ENCODE results near the gene HASPIN. TPM values are rescaled to one million over a fixed set of nuclear protein-coding genes. Genes with fewer than 3 reads are reported as not detected.

Gene HASPIN
- total RNA-seq, 1 donor from 2014 or later, result 2.3 TPM

GRCh38 chr17:3685174-3685573 is 38.5 kb upstream of the HASPIN start:
- H3K27ac Mint-ChIP-seq (ENCODE audit: unreplicated experiment), result no peak overlapping the region
- TF ChIP-seq CTCF (IDR thresholded peaks at IDR 0.05; ENCODE audit: partially characterized antibody, unreplicated experiment), result no peak
- peaks cover 4% of the 10 kb centered on the region for H3K9me3 Mint-ChIP-seq (ENCODE audit: unreplicated experiment)
- no peak for DNase-seq
- peaks cover 5% of the 10 kb centered on the region for H3K27me3 Mint-ChIP-seq (ENCODE audit: unreplicated experiment)
- H3K36me3 Mint-ChIP-seq (ENCODE audit: unreplicated experiment), result peaks cover 4% of the 10 kb centered on the region
- no peak overlapping the region for H3K4me3 Mint-ChIP-seq (ENCODE audit: unreplicated experiment)
- peaks cover 10% of the 10 kb centered on the region for H3K4me1 Mint-ChIP-seq (ENCODE audit: low read depth, unreplicated experiment)

- H3K36me3 Mint-ChIP-seq (ENCODE audit: unreplicated experiment), result peaks cover 4% of the 10 kb centered on the region
- H3K27ac Mint-ChIP-seq (ENCODE audit: unreplicated experiment), result peak overlapping the region; percentile 22
- peaks cover 6% of the 10 kb centered on the region for H3K27me3 Mint-ChIP-seq (ENCODE audit: unreplicated experiment)
- H3K4me3 Mint-ChIP-seq (ENCODE audit: unreplicated experiment), result peak overlapping the region; percentile 14
- TF ChIP-seq CTCF (IDR thresholded peaks at IDR 0.05; ENCODE audit: partially characterized antibody, unreplicated experiment), result no peak
- H3K9me3 Mint-ChIP-seq (ENCODE audit: unreplicated experiment), result peaks cover 4% of the 10 kb centered on the region
- no peak for DNase-seq
- H3K4me1 Mint-ChIP-seq (ENCODE audit: low read depth, unreplicated experiment), result peaks cover 8% of the 10 kb centered on the region
These were observed 35.6 kb upstream of the HASPIN start for GRCh38 chr17:3688027-3688553.

- DNase-seq, result peak; percentile 43
- H3K9me3 Mint-ChIP-seq (ENCODE audit: unreplicated experiment), result peaks cover 4% of the 10 kb centered on the region
- H3K4me1 Mint-ChIP-seq (ENCODE audit: low read depth, unreplicated experiment), result peaks cover 10% of the 10 kb centered on the region
- H3K27ac Mint-ChIP-seq (ENCODE audit: unreplicated experiment), result peak overlapping the region; percentile 22
- peaks cover 6% of the 10 kb centered on the region for H3K27me3 Mint-ChIP-seq (ENCODE audit: unreplicated experiment)
- TF ChIP-seq CTCF (IDR thresholded peaks at IDR 0.05; ENCODE audit: partially characterized antibody, unreplicated experiment), result no peak
- peaks cover 4% of the 10 kb centered on the region for H3K36me3 Mint-ChIP-seq (ENCODE audit: unreplicated experiment)
- no peak overlapping the region for H3K4me3 Mint-ChIP-seq (ENCODE audit: unreplicated experiment)
These were observed 34.8 kb upstream of the HASPIN start for GRCh38 chr17:3688852-3689261.

- H3K27ac Mint-ChIP-seq (ENCODE audit: unreplicated experiment), result peak overlapping the region; percentile 68
- peaks cover 4% of the 10 kb centered on the region for H3K36me3 Mint-ChIP-seq (ENCODE audit: unreplicated experiment)
- no peak for TF ChIP-seq CTCF (IDR thresholded peaks at IDR 0.05; ENCODE audit: partially characterized antibody, unreplicated experiment)
- H3K4me3 Mint-ChIP-seq (ENCODE audit: unreplicated experiment), result no peak overlapping the region
- H3K4me1 Mint-ChIP-seq (ENCODE audit: low read depth, unreplicated experiment), result peaks cover 12% of the 10 kb centered on the region
- DNase-seq, result no peak
- H3K27me3 Mint-ChIP-seq (ENCODE audit: unreplicated experiment), result peaks cover 8% of the 10 kb centered on the region
- H3K9me3 Mint-ChIP-seq (ENCODE audit: unreplicated experiment), result peaks cover 6% of the 10 kb centered on the region
These were observed 34.2 kb upstream of the HASPIN start for GRCh38 chr17:3689262-3690093.

All from glutamatergic neuron (in vitro differentiated cells).